ENCODE measurements around the gene FRG2B. TPM values are rescaled to one million over a fixed set of nuclear protein-coding genes. Genes with fewer than 3 reads are reported as not detected.

The FRG2B gene
- total and polyA plus RNA-seq, 2 of the 8 experiments (the other 6 are each of a cell fraction or from before 2014, with no cell fraction given), result not detected

GRCh38 chr10:133616371-133617130 lies 10.0 kb downstream of the FRG2B start:
- no peak overlapping the region for H2BK120ac ChIP-seq (replicated peaks; ENCODE audit: low read depth, low read length)

More at GRCh38 chr10:133616371-133617130, 10.0 kb downstream of the FRG2B start:
- H3K4me1 ChIP-seq (replicated peaks in 1 of 4; ENCODE audit: control insufficient read depth in 3 of 4, insufficient read depth in 4 of 4, low read length in 3 of 4), result no peaks in the 10 kb centered on the region
- H3K4me3 ChIP-seq (ENCODE audit: extremely low read depth in 1 of 4, insufficient read depth in 2 of 4, low read depth in 3 of 4, low read length in 4 of 4), result no peak overlapping the region
- no peak overlapping the region for H4K5ac ChIP-seq (ENCODE audit: insufficient read length, low read depth, low read length)
- no peak overlapping the region for H4K8ac ChIP-seq (ENCODE audit: extremely low read depth, insufficient read depth, low read length)
- H4K91ac ChIP-seq (replicated peaks; ENCODE audit: insufficient read length, low read length), result no peak overlapping the region
- FAIRE-seq (no peak), DNase-seq (ENCODE audit: low read depth in 1 of 2, low spot score in 2 of 2) (no peak)
- H3K4ac ChIP-seq (replicated peaks; ENCODE audit: insufficient read length, low read depth, low read length), result no peak overlapping the region
- no peaks in the 10 kb centered on the region for H3K23me2 ChIP-seq (ENCODE audit: low read depth, low read length)
- H3K36me3 ChIP-seq (ENCODE audit: control insufficient read depth in 2 of 4, insufficient read depth in 4 of 4, low read length in 3 of 4), result no peaks in the 10 kb centered on the region; a peak in 1 of 8 replicates
- H2BK12ac ChIP-seq (ENCODE audit: low read depth, low read length), result no peak overlapping the region
- no peak overlapping the region for H3K4me2 ChIP-seq (ENCODE audit: insufficient read depth in 1 of 2, low read depth in 2 of 2, low read length in 2 of 2)
- WGBS, 2 experiments (ENCODE audit: extremely low coverage in 1 of 2, insufficient coverage in 1 of 2, insufficient read length in 1 of 2, insufficient replicate concordance in 2 of 2, low coverage in 1 of 2, low lambda C conversion rate in 2 of 2, missing lambda C conversion rate in 1 of 2), result 89% methylated on average over 8 of the region's 8 CpGs; no CpG with 5 or more reads in 1 of the 2 experiments
- no peak overlapping the region for H3K56ac ChIP-seq (replicated peaks; ENCODE audit: insufficient read length, low read depth, low read length)
- H3K14ac ChIP-seq (ENCODE audit: insufficient read length), result no peak overlapping the region
- H3K9ac ChIP-seq (replicated peaks in 1 of 4; ENCODE audit: extremely low read depth in 1 of 4, low read depth in 3 of 4, low read length in 3 of 4), result no peak overlapping the region
- CTCF ChIA-PET (ENCODE audit: partially characterized antibody), result no interaction called here
- no peaks in the 10 kb centered on the region for H3K27me3 ChIP-seq (replicated peaks in 1 of 4; ENCODE audit: control insufficient read depth in 3 of 4, extremely low read depth in 1 of 4, insufficient read depth in 3 of 4, low read length in 3 of 4)
- H2BK5ac ChIP-seq (ENCODE audit: low read depth, low read length), result no peak overlapping the region
- H3K18ac ChIP-seq (ENCODE audit: extremely low read depth, low read length), result no peak overlapping the region
- H4K20me1 ChIP-seq (replicated peaks in 1 of 2; ENCODE audit: control insufficient read depth in 1 of 2, insufficient read depth in 2 of 2, low read length in 2 of 2), result no peaks in the 10 kb centered on the region
- H2BK15ac ChIP-seq (ENCODE audit: low read length), result no peak overlapping the region
- H3K79me2 ChIP-seq (ENCODE audit: control insufficient read depth in 1 of 2, insufficient read depth in 2 of 2, low read length in 2 of 2), result no peaks in the 10 kb centered on the region
- no peak overlapping the region for H3K23ac ChIP-seq (ENCODE audit: insufficient read length)
- H2AK5ac ChIP-seq (ENCODE audit: low read depth, low read length), result no peak overlapping the region
- no peak overlapping the region for H3K27ac ChIP-seq (ENCODE audit: low read depth, low read length)
- H2BK20ac ChIP-seq (ENCODE audit: low read length), result no peak overlapping the region
- H3K9me3 ChIP-seq (ENCODE audit: insufficient read depth in 2 of 2, low read depth in 1 of 2, low read length in 1 of 2), result peaks cover 73 to 91% of the 10 kb centered on the region in 2 experiments
- H2AFZ ChIP-seq (ENCODE audit: low read length), result no peak overlapping the region
- H3K79me1 ChIP-seq (ENCODE audit: low read depth, low read length), result no peaks in the 10 kb centered on the region
- POLR2A ChIA-PET (ENCODE audit: partially characterized antibody), result no interaction called here
- TF ChIP-seq MAX (IDR thresholded peaks at IDR 0.05) (no peak), RBBP5 (IDR thresholded peaks at IDR 0.05; ENCODE audit: borderline replicate concordance, low read depth, low read length) (no peak), SP2 (IDR thresholded peaks at IDR 0.05; ENCODE audit: low read length) (no peak), KDM5A (IDR thresholded peaks at IDR 0.05; ENCODE audit: low read length) (no peak), TEAD4 (IDR thresholded peaks at IDR 0.05; ENCODE audit: low read depth, low read length) (no peak), GABPA (IDR thresholded peaks at IDR 0.05; ENCODE audit: borderline replicate concordance, insufficient read depth, low read length) (no peak)
